Memory B cell (primary cell): Measurements from ENCODE around the gene UST.

ENCODE experiments used
- ATAC-seq: fragments of 150-1000 bp; cut with Tn5 transposase; 2 replicates; pipeline ENCODE4 v1.10.0; 2021; ENCODE audit warnings: low read depth, mild to moderate bottlenecking, moderate library complexity
- DNase-seq, 2 donors: peaks; one replicate each; pipeline ENCODE4 v3.0.0; 2022; ENCODE audit warnings: low spot score in 2 of 2
- H3K27ac Mint-ChIP-seq: one replicate; pipeline ENCODE4 v1.8.0; 2022; ENCODE audit warnings: mild to moderate bottlenecking, moderate library complexity, mixed read lengths
- H3K27me3 Mint-ChIP-seq: one replicate; pipeline ENCODE4 v1.8.0; 2022; ENCODE audit warnings: mixed read lengths
- H3K36me3 Mint-ChIP-seq: one replicate; pipeline ENCODE4 v1.8.0; 2022; ENCODE audit warnings: mild to moderate bottlenecking, mixed read lengths
- H3K4me1 Mint-ChIP-seq: one replicate; pipeline ENCODE4 v1.8.0; 2022; ENCODE audit warnings: mixed read lengths
- H3K4me3 Mint-ChIP-seq: one replicate; pipeline ENCODE4 v1.8.0; 2022; ENCODE audit warnings: mild to moderate bottlenecking, moderate library complexity, mixed read lengths
- H3K9me3 Mint-ChIP-seq: one replicate; pipeline ENCODE4 v1.8.0; 2022; ENCODE audit warnings: mixed read lengths

UST gene

GRCh38 chr6:148928811-148929210 is 182.0 kb downstream of the UST start:
- H3K4me1 Mint-ChIP-seq, result peaks cover 19% of the 10 kb centered on the region
- no peaks in the 10 kb centered on the region for H3K9me3 Mint-ChIP-seq
- no peak overlapping the region for H3K27ac Mint-ChIP-seq
- H3K36me3 Mint-ChIP-seq, result peaks cover 5% of the 10 kb centered on the region
- H3K4me3 Mint-ChIP-seq, result no peak overlapping the region
- H3K27me3 Mint-ChIP-seq, result no peaks in the 10 kb centered on the region
- ATAC-seq (no peak), DNase-seq (no peak)

GRCh38 chr6:148932208-148932607 is 185.4 kb downstream of the UST start:
- DNase-seq (no peak), ATAC-seq (peak; percentile 38)
- peaks cover 2% of the 10 kb centered on the region for H3K36me3 Mint-ChIP-seq
- H3K27ac Mint-ChIP-seq, result no peak overlapping the region
- H3K27me3 Mint-ChIP-seq, result no peaks in the 10 kb centered on the region
- H3K9me3 Mint-ChIP-seq, result no peaks in the 10 kb centered on the region
- no peak overlapping the region for H3K4me3 Mint-ChIP-seq
- H3K4me1 Mint-ChIP-seq, result peaks cover 18% of the 10 kb centered on the region

GRCh38 chr6:148932731-148933130 is 185.9 kb downstream of the UST start:
- no peaks in the 10 kb centered on the region for H3K27me3 Mint-ChIP-seq
- peaks cover 18% of the 10 kb centered on the region for H3K4me1 Mint-ChIP-seq
- no peaks in the 10 kb centered on the region for H3K9me3 Mint-ChIP-seq
- DNase-seq (no peak), ATAC-seq (no peak)
- H3K36me3 Mint-ChIP-seq, result peaks cover 2% of the 10 kb centered on the region
- H3K27ac Mint-ChIP-seq, result no peak overlapping the region
- no peak overlapping the region for H3K4me3 Mint-ChIP-seq

DNA sequence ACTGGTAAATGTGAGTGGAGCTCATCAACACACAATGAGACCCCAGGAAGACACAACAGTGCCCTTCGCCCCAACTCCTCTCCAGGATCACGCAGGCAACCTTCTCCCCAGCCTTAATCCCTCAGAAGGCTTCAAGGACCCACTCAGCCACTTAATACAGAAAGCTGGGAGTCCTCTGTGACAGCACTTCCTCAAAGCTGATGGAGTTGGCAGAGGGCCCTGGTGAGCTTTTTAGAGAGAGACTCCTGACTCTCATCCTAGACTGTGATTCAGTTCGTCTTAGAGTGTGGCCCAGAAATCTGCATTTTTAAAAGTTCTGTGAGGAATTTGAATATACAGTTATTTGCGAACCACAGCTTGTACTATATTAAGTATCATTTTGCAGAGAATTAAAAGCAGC is 187.7 kb downstream of the UST start:
- DNase-seq (no peak), ATAC-seq (no peak)
- H3K27me3 Mint-ChIP-seq, result no peaks in the 10 kb centered on the region
- H3K9me3 Mint-ChIP-seq, result no peaks in the 10 kb centered on the region
- peaks cover 18% of the 10 kb centered on the region for H3K4me1 Mint-ChIP-seq
- H3K27ac Mint-ChIP-seq, result no peak overlapping the region
- H3K4me3 Mint-ChIP-seq, result no peak overlapping the region
- H3K36me3 Mint-ChIP-seq, result peaks cover 2% of the 10 kb centered on the region

- Mint-ChIP-seq H3K27me3 (no peaks in the 10 kb centered on the region), H3K36me3 (peaks cover 2% of the 10 kb centered on the region), H3K9me3 (no peaks in the 10 kb centered on the region), H3K4me3 (no peak overlapping the region), H3K4me1 (peaks cover 17% of the 10 kb centered on the region), H3K27ac (no peak overlapping the region)
- ATAC-seq (no peak), DNase-seq (no peak)
These were observed 188.1 kb downstream of the UST start for GRCh38 chr6:148934961-148935360.

DNA sequence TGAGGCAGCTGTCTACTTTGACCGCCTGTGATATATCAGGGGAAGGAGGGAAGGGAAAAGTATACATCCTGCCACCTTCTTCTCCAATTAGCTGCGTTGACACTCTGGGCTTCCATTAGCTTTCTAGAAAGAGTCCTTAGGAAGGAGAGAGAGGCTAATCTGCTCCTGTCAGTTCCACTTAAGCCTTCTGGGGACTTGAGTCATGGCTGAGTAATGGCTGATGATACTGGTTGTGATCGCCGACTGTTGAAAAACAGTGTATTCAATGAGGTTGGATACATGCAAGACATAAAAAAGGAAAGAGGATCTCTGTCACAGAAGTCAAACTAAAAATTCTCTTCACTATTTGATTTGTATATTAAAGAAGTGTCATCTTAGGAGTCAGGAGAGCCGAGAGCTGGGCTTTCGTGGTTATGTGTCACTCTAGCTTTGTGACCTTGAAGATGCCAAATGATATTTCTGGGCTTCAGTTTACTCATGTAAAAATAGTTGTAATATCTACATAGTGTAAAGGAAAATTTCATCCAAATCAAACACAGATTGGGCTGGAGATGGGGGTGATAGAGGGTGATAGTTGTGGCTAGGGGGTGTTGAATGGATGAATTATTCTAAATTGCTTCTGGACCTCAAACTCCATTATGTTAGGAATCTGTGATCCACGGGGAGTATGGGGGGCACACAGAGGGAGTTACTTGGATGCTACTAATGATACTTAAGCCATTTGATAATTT is 189.0 kb downstream of the UST start:
- DNase-seq (no peak), ATAC-seq (no peak)
- H3K9me3 Mint-ChIP-seq, result no peaks in the 10 kb centered on the region
- no peak overlapping the region for H3K27ac Mint-ChIP-seq
- H3K4me3 Mint-ChIP-seq, result no peak overlapping the region
- H3K4me1 Mint-ChIP-seq, result peaks cover 14% of the 10 kb centered on the region
- H3K27me3 Mint-ChIP-seq, result no peaks in the 10 kb centered on the region
- peaks cover 2% of the 10 kb centered on the region for H3K36me3 Mint-ChIP-seq

DNA sequence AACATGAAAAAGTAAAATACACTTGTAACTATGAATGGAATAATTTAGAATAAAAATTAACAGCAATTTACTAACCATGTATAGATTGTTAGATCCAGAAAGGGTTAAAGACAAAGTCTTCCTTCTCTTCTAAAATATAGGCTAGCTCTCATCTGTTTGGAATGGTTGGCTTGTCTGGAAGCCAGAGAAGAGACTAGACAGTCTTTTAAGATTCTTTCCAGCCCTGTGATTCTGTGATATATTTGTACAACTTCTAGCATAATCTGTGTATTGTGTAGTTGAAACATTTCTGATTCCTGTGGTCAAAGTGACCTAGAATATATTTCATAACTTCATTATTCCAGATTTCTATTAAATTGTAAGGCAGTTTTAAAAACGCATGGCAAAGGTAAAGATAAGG is 196.6 kb downstream of the UST start:
- ATAC-seq (no peak), DNase-seq (no peak)
- Mint-ChIP-seq H3K4me3 (no peak overlapping the region), H3K9me3 (no peaks in the 10 kb centered on the region), H3K36me3 (peaks cover 8% of the 10 kb centered on the region), H3K27ac (no peak overlapping the region), H3K27me3 (no peaks in the 10 kb centered on the region), H3K4me1 (peaks cover 2% of the 10 kb centered on the region)

DNA sequence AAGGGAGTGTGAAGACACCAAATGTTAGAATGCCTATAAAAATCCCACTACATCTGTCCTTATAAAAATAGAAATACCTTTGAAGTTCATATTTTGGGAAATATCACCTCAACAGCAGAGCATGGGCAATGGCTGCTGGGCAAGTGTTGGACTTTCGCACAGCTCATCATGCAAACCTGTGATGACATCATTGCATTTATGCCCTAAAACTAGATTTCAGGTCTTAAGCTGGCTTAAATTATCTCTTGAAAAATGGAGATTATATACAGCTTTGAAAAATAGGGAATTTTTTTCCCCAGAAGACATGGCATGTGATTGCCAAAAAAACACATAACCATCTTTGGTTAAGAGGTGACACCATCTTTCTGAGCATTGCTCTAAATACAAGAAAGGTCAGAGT is 197.8 kb downstream of the UST start:
- no peaks in the 10 kb centered on the region for H3K9me3 Mint-ChIP-seq
- H3K27ac Mint-ChIP-seq, result peak overlapping the region; percentile 14
- no peak for ATAC-seq
- no peak overlapping the region for H3K4me3 Mint-ChIP-seq
- peaks cover 8% of the 10 kb centered on the region for H3K36me3 Mint-ChIP-seq
- H3K4me1 Mint-ChIP-seq, result peaks cover 2% of the 10 kb centered on the region
- H3K27me3 Mint-ChIP-seq, result no peaks in the 10 kb centered on the region
- DNase-seq, result no peak

DNA sequence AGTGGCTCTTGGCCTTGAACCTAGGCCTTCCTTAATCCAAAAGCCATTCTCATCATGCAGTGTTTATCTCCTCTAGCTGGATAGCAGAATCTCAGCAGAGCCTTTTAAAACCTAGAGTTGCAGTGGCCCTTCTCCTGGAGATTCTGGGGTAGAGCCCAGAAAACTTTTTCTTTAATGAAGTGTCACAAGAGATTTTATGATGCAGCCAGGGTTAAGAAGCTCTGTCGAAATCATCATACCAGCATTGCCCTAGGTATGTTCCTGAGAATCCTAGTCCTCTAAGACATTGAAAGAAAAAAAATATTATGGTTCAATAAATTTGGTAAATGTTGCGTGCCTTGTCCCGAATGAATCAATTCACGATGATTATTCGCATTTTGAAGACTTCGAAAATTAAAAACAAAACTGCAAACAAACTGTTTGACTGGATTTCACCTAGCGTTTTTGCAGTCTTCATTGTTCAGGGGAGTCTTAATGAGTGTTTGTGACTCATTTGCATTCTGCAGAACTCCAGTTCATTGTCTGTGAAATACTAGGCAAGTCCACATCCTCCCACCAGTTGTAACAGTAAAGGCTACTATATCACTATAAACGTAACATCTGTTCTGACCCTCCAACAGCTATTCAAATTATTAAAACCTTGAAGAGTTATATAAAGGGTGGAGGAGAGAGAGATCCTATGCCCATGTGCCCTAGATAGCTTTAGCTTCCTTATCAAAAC is 198.6 kb downstream of the UST start:
- peak overlapping the region; percentile 14 for H3K27ac Mint-ChIP-seq
- peaks cover 10% of the 10 kb centered on the region for H3K36me3 Mint-ChIP-seq
- H3K4me1 Mint-ChIP-seq, result peaks cover 5% of the 10 kb centered on the region
- no peak overlapping the region for H3K4me3 Mint-ChIP-seq
- ATAC-seq (no peak), DNase-seq (no peak)
- no peaks in the 10 kb centered on the region for H3K27me3 Mint-ChIP-seq
- no peaks in the 10 kb centered on the region for H3K9me3 Mint-ChIP-seq

- no peaks in the 10 kb centered on the region for H3K27me3 Mint-ChIP-seq
- DNase-seq (peak; percentile 82 to 85), ATAC-seq (peak; percentile 95)
- no peaks in the 10 kb centered on the region for H3K9me3 Mint-ChIP-seq
- H3K4me1 Mint-ChIP-seq, result peaks cover 9% of the 10 kb centered on the region
- H3K36me3 Mint-ChIP-seq, result peaks cover 5% of the 10 kb centered on the region
- H3K4me3 Mint-ChIP-seq, result no peak overlapping the region
- H3K27ac Mint-ChIP-seq, result peak overlapping the region; percentile 17
These were observed 201.0 kb downstream of the UST start for GRCh38 chr6:148947621-148948444.

DNA sequence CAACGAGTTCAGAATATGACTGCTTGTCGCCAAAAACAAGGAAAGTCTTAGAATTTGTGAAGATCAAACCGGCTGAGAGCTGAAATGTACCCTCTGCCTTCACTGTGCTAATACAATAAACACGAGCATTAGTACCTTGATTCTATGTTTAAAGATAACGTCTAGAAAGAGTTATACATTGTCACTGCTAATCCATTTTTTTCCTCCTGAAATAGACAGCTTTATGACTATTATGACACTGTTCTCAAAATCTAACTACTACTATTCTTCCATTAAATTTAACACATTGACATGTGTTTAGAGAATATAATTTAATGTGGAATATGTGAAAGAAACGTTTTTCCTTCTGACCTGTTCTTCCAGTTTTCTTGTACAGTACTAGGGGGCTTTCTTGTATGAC is 204.8 kb downstream of the UST start:
- peaks cover 11% of the 10 kb centered on the region for H3K36me3 Mint-ChIP-seq
- peaks cover 9% of the 10 kb centered on the region for H3K4me1 Mint-ChIP-seq
- H3K27me3 Mint-ChIP-seq, result no peaks in the 10 kb centered on the region
- DNase-seq (no peak), ATAC-seq (no peak)
- no peak overlapping the region for H3K27ac Mint-ChIP-seq
- H3K9me3 Mint-ChIP-seq, result no peaks in the 10 kb centered on the region
- no peak overlapping the region for H3K4me3 Mint-ChIP-seq

- Mint-ChIP-seq H3K4me3 (no peak overlapping the region), H3K4me1 (peaks cover 9% of the 10 kb centered on the region), H3K27me3 (no peaks in the 10 kb centered on the region), H3K27ac (no peak overlapping the region), H3K36me3 (peaks cover 11% of the 10 kb centered on the region), H3K9me3 (no peaks in the 10 kb centered on the region)
- DNase-seq (no peak), ATAC-seq (no peak)
These were observed 205.6 kb downstream of the UST start for GRCh38 chr6:148952147-148953035.

GRCh38 chr6:148954461-148954860 is 207.6 kb downstream of the UST start:
- DNase-seq (no peak), ATAC-seq (no peak)
- H3K36me3 Mint-ChIP-seq, result peaks cover 15% of the 10 kb centered on the region
- no peaks in the 10 kb centered on the region for H3K9me3 Mint-ChIP-seq
- no peaks in the 10 kb centered on the region for H3K27me3 Mint-ChIP-seq
- no peak overlapping the region for H3K4me3 Mint-ChIP-seq
- H3K4me1 Mint-ChIP-seq, result peaks cover 10% of the 10 kb centered on the region
- H3K27ac Mint-ChIP-seq, result no peak overlapping the region
